Activated B cell treated with CpG ODN at 0.5 μM for 24 hours (primary cell): ENCODE results near the gene TUBB4B. TPM values are rescaled to one million over a fixed set of nuclear protein-coding genes. Genes with fewer than 3 reads are reported as not detected.

Experiments used
- ATAC-seq: fragments of 200-7000 bp; cut with Tn5 transposase; one replicate; pipeline ENCODE4 v1.10.0; 2021; ENCODE audit warnings: low read depth, mild to moderate bottlenecking, moderate library complexity
- CTCF ChIA-PET: fragments of 350-600 bp; sonication (Branson Sonifier 250); formaldehyde crosslinking; loops from one replicate; lab custom pipeline; 2021; ENCODE audit warnings: antibody characterized with exemption; lab: Charles Lee
- POLR2A ChIA-PET: fragments of 350-600 bp; sonication (Branson Sonifier 250); formaldehyde crosslinking; loops from one replicate; lab custom pipeline; 2021; ENCODE audit warnings: antibody characterized with exemption; lab: Charles Lee
- DNase-seq: peaks from one replicate; pipeline ENCODE4 v3.0.0; 2022
- H3K27ac Mint-ChIP-seq: one replicate; pipeline ENCODE4 v1.8.0; 2020; ENCODE audit warnings: mixed read lengths
- H3K27me3 Mint-ChIP-seq: one replicate; pipeline ENCODE4 v1.8.0; 2021; ENCODE audit warnings: mixed read lengths
- H3K36me3 Mint-ChIP-seq: one replicate; pipeline ENCODE4 v1.8.0; 2021; ENCODE audit warnings: low read depth, mixed read lengths
- H3K4me1 Mint-ChIP-seq: one replicate; pipeline ENCODE4 v1.8.0; 2021; ENCODE audit warnings: mixed read lengths
- H3K4me3 Mint-ChIP-seq: one replicate; pipeline ENCODE4 v1.8.0; 2020; ENCODE audit warnings: mild to moderate bottlenecking, mixed read lengths
- H3K9me3 Mint-ChIP-seq: one replicate; pipeline ENCODE4 v1.8.0; 2020; ENCODE audit warnings: mixed read lengths
- CTCF ChIP-seq: fragments of 200-600 bp; IDR thresholded peaks from one replicate; pipeline ENCODE4 v1.8.0; 2022; ENCODE audit warnings: antibody characterized with exemption, mild to moderate bottlenecking
- intact Hi-C: fragments of 100-400 bp; cut with micrococcal nuclease; formaldehyde crosslinking; loops from one replicate; pipeline ENCODE4 v1.15.1; 2024
- total RNA-seq: library from RNA; stranded (reverse); gene quantifications from 2 replicates; pipeline ENCODE4 v1.2.3, GENCODE V29; 2022

TUBB4B gene
- total RNA-seq, 1 donor from 2014 or later, result 182 TPM

GRCh38 chr9:137275588-137276472, 34.7 kb downstream of the TUBB4B start:
- Mint-ChIP-seq H3K27me3 (no peaks in the 10 kb centered on the region), H3K9me3 (no peaks in the 10 kb centered on the region), H3K36me3 (peaks cover 7% of the 10 kb centered on the region), H3K4me3 (peak overlapping the region; percentile 11), H3K4me1 (peaks cover 47% of the 10 kb centered on the region), H3K27ac (peak overlapping the region; percentile 75)
- no peak for ATAC-seq
- ChIA-PET CTCF (no interaction called here), POLR2A (interaction anchor here (0.8 to 2.7 kb wide), 5 partner anchors 21 to 187 kb away, joined by 3 to 32 read pairs (median 9); partner anchors contain the start of genes NELFB and TUBB4B)
- intact Hi-C loops, result loop anchor here (2.0 to 5.0 kb wide), 2 partner anchors 35 to 149 kb away; partner anchors contain the start of gene TUBB4B
- no peak for TF ChIP-seq CTCF
- no peak for DNase-seq

DNA sequence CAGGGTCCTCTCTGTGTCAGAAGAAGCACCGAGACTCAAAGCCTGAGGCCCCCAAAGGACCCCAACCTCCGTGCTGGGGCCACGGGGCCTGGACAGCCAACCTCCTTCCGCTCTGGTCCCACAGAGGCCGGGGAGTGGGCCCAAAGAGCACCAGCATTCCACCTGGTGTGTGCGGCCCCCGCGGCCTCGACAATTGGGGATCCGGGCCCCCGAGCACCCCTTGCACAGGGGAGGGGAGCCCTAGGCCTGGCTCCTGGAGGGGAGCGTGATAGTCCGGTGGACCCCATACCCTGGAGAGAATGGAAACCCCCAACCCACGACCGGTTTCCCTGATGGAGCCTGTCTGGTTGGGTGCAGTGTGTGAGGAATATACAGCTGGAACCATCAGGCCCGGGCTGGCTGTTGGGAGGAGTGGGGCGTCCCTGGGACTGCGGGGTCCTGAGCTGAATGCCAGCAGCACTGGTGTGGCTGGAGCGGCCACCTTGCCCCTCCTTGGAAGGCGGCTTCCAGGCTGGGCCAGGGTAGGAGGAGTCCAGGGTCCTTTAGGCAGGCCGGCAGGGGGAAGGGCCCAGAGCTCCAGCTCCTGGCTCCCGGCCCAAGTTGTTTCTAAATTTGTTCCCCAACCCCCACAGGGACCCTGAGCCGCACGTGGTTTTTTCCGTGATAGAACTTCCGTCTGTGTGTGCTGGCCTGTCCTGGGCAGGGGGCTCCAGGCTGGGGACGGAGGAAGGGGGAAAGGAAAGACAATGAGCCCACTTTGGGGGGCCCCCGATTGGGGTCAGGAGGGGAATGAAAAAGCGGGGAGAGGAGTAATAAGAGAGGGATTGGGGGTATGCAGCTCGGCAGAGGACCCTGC, 35.6 kb downstream of the TUBB4B start:
- peaks cover 40% of the 10 kb centered on the region for H3K4me1 Mint-ChIP-seq
- POLR2A ChIA-PET, result interaction anchor here (0.8 to 2.7 kb wide), 16 partner anchors 8 to 342 kb away, joined by 3 to 32 read pairs (median 5); partner anchors contain the start of genes EHMT1, NELFB, NRARP and SSNA1
- CTCF ChIA-PET, result interaction anchor here (0.7 to 0.8 kb wide), 2 partner anchors 26 to 169 kb away, joined by 3 read pairs; partner anchors contain the start of gene NRARP
- peak overlapping the region; percentile 93 for H3K27ac Mint-ChIP-seq
- H3K9me3 Mint-ChIP-seq, result no peaks in the 10 kb centered on the region
- ATAC-seq (peak; percentile 25), DNase-seq (no peak)
- no peaks in the 10 kb centered on the region for H3K27me3 Mint-ChIP-seq
- no peak for TF ChIP-seq CTCF
- intact Hi-C loops, result loop anchor here (2.0 to 5.0 kb wide), 2 partner anchors 36 to 149 kb away; partner anchors contain the start of gene TUBB4B
- peaks cover 4% of the 10 kb centered on the region for H3K36me3 Mint-ChIP-seq
- peak overlapping the region; percentile 85 for H3K4me3 Mint-ChIP-seq

GRCh38 chr9:137277329-137278041, 36.4 kb downstream of the TUBB4B start, which contains the start of gene TOR4A:
Gene TOR4A, plus strand, starts transcription at chr9:137277726. Its CDS starts 964 bp downstream, at chr9:137278690.
- TF ChIP-seq CTCF, result no peak
- peak; percentile 70 for ATAC-seq
- intact Hi-C loops, result loop anchor here (2.0 to 5.0 kb wide), 2 partner anchors 37 to 150 kb away; partner anchors contain the start of gene TUBB4B
- DNase-seq, result peak; percentile 61
- H3K27me3 Mint-ChIP-seq, result no peaks in the 10 kb centered on the region
- POLR2A ChIA-PET, result interaction anchor here (0.6 to 2.7 kb wide), 19 partner anchors 9 to 550 kb away, joined by 3 to 32 read pairs (median 5); partner anchors contain the start of genes EHMT1, NELFB, NRARP and SSNA1
- peaks cover 47% of the 10 kb centered on the region for H3K4me1 Mint-ChIP-seq
- peaks cover 5% of the 10 kb centered on the region for H3K36me3 Mint-ChIP-seq
- H3K9me3 Mint-ChIP-seq, result no peaks in the 10 kb centered on the region
- CTCF ChIA-PET, result interaction anchor here (0.7 to 0.8 kb wide), 2 partner anchors 25 to 168 kb away, joined by 3 read pairs; partner anchors contain the start of gene NRARP
- H3K27ac Mint-ChIP-seq, result peak within 1 kb of the TSS; percentile 93
- H3K4me3 Mint-ChIP-seq, result peak within 1 kb of the TSS; percentile 85

DNA sequence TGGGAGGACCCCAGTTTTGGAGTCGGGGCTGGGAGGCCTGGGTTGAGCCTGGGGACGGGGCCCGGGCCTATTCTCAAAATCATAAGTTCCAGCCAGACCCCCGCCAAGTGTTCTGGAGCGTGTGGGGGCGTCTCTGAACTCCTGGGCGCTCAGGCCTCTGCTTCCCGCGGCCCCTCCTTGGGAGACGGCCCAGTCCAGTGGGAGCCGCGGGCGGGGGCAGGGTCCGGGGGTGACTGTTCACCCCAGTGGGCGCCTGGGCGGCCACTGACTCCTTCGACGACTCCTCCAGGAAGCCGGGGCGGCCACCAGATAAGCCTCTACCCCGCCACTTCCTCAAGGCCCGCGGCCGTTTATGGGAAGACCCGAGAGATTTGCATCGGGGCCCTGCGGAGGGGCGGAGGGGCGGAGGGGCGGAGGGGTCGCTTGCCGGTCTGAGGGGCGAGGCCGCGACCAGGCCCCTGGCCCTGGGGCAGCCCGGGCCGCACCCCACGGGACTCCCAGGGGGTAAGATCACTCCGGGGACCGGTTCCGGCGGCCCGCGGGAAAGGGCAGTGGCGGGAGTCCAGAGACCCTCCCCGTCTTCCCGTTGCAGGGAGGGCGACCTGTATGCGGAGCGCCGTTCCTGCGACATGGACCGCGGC, 37.1 kb downstream of the TUBB4B start:
- peaks cover 6% of the 10 kb centered on the region for H3K36me3 Mint-ChIP-seq
- CTCF ChIA-PET, result no interaction called here

More for the DNA sequence above, 37.1 kb downstream of the TUBB4B start:
- peak overlapping the region; percentile 93 for H3K27ac Mint-ChIP-seq
- no peaks in the 10 kb centered on the region for H3K27me3 Mint-ChIP-seq
- H3K4me1 Mint-ChIP-seq, result peaks cover 54% of the 10 kb centered on the region
- no peaks in the 10 kb centered on the region for H3K9me3 Mint-ChIP-seq
- DNase-seq (no peak), ATAC-seq (peak; percentile 23)
- no peak for TF ChIP-seq CTCF
- H3K4me3 Mint-ChIP-seq, result peak overlapping the region; percentile 85
- intact Hi-C loops, result loop anchor here (5.0 kb wide), 1 partner anchor 151 kb away; no protein-coding TSS in a partner anchor
- POLR2A ChIA-PET, result interaction anchor here (0.6 to 2.7 kb wide), 16 partner anchors 8 to 551 kb away, joined by 3 to 32 read pairs (median 5); partner anchors contain the start of genes EHMT1, NELFB, NRARP and TUBB4B
